GM21723 (cell line): ENCODE data around the gene EXOC4.
"Not testable (repeated sequence)": the region's sequence is repeated elsewhere in the genome, so short reads cannot be mapped to it uniquely, and the experiment has no call there.

Experiments used
- ATAC-seq: cut with Tn5 transposase; IDR thresholded peaks from one replicate; pipeline ENCODE4 v1.9.1; 2021; ENCODE audit warnings: mild to moderate bottlenecking, moderate library complexity; ENCODE audit not compliant: unreplicated experiment

EXOC4 gene

GRCh38 chr7:133252858-133253518 lies at the start of gene EXOC4:
Gene EXOC4 (plus strand): TSS chr7:133253078.
- peak; percentile 97 for ATAC-seq

DNA sequence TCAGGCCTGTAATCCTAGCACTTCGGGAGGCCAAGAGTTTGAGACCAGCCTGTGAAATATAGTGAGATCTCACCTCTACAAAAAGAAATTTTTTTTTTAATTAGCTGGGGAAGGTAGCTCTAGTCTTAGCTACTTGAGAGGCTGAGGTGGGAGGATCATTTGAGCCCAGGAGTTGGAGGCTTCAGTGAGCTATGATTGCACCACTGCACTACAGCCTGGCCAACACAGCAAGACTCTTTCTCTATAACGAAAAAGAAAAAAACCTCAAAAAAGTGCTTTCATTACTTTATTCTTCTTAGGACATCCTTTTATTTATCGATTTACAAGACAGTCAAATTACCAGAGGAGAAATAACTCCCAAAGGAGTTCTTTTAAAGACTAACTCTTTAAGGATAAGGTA lies 49.4 kb upstream of the EXOC4 start:
- no peak for ATAC-seq

DNA sequence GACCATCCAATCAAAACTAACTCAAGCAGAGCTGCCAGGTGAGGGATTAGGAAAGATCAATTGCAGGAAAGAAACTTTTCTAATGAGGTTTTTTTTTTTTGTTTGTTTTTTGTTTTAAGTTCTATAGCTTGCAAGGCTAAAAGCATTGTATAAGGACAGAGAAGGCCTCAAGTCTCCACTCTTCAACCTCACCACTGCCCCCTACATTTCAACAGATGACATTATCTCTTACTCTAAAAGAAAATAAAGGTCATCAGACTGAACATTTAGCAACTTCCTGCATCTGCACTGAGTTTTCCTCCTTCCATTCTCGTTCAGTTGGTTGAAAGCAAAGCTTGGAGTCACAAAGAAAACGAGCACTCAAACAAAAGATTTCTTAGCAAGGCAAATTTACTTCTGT lies 45.2 kb upstream of the EXOC4 start:
- ATAC-seq: no peak

- ATAC-seq: not testable (repeated sequence)
Measured at GRCh38 chr7:133210817-133211216, 42.1 kb upstream of the EXOC4 start.

- ATAC-seq: not testable (repeated sequence)
Measured at GRCh38 chr7:133213772-133214171, 39.1 kb upstream of the EXOC4 start.

DNA sequence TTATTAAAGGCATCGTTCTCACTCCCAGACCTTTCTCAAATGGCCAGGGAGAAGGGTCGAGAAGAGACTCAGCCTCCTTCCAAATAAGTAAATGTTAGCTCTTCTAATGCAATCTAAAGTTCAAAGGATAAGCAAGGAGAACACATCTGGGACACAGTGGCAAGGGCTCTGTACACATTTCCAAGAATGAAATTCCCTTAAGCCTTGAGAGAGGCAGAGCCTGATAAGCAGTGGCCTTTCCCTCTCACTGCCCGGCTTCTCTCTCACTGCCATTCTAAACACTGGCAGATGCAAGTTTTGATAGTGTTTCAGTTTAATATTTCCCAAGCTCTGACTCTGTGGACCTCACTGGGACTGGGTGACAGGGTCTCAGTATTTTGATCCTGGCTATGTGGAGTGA lies 35.1 kb upstream of the EXOC4 start:
- no peak for ATAC-seq

DNA sequence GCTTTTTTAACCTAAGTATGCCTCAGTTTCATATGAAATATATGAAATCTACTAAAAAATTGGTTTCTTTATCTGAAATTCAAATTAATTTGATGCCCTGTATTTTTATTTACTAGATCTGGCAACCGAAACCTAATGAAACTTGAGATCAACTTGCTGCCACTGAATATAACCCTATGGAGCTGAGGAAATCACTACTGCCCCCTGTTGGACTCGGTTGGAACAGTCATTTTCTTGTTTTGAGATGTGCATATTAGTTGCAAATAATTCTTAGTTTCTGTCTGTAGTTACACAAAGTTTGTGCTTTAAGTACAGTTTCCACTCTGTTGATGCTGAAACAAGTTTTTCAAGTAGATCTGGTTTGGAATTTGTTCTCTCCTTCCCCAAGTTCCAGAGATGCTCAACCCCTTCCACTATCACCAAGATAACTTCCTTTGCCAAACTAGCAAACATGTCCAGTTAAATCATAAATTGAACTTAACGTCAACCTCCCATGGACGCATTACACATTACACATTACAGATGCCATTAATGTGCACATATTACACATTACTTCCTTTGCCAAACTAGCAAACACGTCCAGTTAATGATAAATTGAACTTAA lies 22.2 kb upstream of the EXOC4 start:
- no peak for ATAC-seq

DNA sequence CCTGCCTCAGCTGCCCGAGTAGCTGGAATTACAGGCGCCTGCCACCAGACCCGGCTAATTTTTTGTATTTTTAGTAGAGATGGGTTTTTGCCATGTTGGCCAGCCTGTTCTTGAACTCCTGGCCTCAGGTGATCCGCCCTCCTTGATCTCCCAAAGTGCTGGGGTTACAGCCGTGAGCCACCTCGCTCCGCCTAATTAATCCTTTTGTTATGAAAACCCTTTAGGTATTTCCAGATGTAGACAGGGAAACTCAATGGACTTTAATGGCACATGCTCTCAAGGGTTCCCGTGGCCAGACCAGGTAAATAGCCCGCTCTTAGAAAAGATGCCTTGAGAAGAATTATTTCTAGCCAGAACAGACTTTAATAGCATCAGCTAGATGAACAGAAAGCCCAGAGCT lies 19.7 kb upstream of the EXOC4 start:
- ATAC-seq: no peak

DNA sequence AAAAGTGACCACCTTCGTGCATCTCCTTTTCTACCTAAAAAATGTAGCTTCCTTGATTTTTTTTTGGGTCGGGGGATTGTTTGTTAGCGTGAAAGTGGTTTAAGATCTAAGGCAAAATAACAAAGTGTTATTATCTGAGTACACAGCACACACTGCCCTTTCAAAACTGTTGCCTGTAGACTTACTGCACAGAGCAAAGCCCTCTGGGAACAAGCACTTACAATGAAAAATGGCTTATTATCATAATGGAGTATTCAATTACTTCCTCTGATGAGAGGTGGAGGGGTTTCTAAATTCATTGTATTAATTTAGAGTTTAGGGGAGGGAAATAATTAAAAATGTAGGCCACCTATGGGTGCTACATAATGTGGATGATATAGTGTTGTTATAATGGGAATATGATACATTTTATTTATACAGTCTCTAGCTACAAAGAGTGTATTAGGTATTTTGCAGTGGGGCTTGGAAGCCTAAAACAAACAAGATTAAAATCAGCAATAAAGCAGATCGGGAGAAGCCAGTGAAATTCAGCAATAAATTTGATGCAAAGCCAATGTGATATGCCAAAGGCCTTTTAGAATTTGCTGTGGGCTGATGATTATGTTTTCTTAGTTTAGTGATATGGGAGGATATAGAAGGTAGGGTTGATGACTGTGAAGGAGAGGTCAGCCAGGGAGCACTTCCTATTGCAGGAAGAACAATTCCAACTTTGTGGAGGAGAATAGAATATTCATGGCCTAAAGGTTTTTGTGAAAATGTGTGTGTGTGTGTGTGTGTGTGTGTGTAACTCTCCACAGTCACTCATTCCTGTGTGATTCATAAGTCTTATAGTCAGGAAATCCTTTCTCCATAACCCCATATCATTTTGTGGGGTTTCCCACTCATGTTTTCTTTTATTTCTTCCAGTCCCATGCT lies 17.7 kb upstream of the EXOC4 start:
- ATAC-seq: no peak

DNA sequence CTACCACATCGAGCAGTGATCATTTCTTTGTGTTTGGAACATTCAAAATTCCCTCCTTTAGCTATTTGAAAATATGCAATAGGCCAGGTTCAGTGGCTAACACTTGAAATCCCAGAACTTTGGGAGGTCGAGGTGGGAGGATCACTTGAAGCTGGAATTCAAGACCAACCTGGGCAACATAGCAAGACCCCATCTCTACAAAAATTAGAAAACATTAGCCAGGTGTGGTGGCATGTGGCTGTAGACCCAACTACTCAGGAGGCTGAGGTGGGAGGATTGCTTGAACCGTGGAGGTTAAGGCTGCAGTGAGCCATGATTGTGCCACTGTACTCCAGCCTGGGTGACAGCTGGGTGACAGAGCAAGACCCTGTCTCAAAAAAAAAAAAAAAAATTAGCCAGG lies 15.3 kb upstream of the EXOC4 start:
- ATAC-seq: no peak

- ATAC-seq: no peak
Measured at GRCh38 chr7:133240302-133240701, 12.6 kb upstream of the EXOC4 start.

DNA sequence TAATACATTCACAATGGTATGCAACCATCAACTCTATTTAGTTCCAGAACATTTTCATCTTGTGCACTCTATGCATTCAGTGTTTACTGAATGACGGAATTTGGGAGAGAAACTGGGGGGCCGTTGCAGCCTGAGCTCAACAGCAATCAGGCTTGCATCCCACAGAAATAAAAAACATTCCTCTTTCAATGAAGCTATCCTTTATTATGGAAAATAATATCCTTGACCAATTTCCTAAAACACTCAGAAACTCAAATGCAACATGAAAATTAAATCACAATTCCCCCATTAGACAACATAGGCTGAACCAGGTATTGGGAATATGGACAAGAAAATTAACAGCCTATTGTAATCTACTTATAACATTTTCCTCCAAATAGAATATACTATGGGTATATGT lies 6.3 kb upstream of the EXOC4 start:
- no peak for ATAC-seq

DNA sequence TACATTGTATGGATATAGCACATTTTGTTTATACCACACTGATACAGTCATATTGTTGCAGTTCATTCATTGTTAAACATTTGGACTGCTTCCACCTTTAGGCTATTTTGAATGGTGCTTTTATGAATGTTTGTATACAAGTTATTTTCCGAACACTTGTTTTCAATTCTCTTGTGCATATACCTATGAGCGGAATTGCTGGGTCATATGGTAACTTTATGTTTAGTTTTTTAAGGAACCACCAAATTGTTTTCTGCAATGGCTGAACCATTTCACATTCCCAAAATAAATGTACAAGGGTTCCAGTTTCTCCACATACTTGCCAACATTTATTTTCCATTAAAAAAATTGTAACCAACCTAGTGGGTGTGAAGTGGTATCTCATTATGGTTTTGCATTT lies 4.0 kb upstream of the EXOC4 start:
- no peak for ATAC-seq

DNA sequence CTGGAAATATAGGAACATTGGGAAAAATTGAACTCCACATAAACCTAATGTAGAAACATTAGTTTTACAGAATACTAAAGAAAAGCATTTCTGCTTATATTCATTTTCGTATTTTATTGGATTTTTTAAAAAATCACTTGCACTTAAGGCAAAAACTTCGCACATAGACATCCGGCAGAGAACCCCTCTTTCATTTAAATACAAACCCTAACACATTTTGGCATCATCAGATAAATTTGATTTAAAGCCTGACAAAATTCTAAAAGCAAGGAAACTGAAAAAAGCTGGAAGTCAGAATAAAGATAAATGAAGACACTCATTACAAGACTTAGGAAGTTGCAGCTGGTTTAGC lies 396 bp upstream of the EXOC4 start:
- no peak for ATAC-seq

DNA sequence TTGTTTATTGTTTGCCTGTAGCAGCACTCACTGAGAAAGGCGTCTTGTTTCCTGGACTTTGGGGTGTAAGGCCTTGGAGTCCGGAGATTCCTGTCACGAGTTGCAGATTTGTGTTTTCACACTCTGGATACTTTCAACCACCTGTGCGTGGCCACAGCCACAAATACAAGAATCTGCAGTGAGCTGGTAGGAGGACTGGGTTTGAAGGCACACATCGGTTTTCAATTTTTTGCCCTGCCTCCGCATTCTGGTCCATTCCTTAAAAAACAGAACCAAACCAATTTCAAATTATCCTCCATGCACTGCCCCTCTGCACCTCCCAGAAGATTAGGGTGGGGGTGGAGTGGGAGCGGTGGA lies 619 bp downstream of the EXOC4 start:
- ATAC-seq: peak; percentile 14

- no peak for ATAC-seq
Measured at GRCh38 chr7:133255486-133255885, 2.6 kb downstream of the EXOC4 start.

DNA sequence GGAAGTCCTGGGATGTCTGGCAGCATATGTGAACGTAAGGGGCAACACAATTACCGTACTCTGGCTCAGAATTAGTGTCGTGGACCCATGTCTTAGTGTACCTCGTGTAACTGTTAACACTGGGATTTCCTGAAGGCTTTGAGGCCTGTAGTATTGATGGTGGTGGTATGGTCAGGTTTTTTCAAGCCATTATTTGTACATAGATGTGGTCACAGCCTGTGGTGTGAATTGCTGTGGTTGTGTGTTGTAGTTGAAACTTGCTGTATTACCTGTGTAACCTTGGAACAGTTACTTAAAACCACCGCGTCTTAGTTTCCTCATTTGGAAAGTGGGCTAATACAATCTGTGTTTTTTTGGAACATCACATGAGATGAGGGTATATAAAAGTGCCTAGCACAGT lies 5.3 kb downstream of the EXOC4 start:
- no peak for ATAC-seq

GRCh38 chr7:133265821-133266220 lies 12.9 kb downstream of the EXOC4 start:
- ATAC-seq: no peak

DNA sequence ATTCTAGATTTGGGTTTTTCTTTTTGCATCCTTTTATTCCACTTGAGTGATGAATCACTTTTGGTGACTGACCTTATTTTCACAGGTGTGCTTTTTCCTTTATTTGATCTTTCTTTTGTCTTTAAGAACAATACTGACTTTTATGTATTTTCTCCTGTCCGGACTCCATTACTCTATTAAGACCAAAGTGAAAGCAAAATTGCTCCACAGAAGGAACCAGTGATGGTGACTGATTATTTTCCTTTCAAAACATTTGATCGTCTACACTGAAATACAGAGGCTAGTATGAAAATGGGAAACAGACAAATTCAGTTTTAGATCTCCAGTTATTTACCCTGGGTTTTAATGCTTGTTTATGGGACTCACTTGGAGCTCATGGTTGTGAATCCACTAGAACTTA lies 15.5 kb downstream of the EXOC4 start:
- no peak for ATAC-seq

DNA sequence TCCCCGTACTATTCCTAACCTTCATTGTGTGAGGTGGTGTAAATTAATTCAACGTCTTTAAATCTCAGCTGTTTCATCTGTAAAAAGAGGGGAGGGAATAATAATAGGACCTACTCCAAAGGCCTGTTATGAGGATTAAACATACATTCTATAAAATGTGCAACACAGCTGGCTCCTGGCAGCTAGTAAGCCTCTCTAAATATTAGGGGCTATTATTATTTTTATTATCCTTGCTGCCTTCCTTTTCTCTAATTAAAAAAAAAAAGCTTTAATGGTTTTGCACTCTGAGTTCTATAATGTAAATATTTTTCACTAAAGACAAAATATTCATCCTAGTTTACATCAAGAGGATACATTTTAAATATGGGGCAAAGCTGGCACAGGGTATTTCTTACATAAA lies 19.5 kb downstream of the EXOC4 start:
- no peak for ATAC-seq

DNA sequence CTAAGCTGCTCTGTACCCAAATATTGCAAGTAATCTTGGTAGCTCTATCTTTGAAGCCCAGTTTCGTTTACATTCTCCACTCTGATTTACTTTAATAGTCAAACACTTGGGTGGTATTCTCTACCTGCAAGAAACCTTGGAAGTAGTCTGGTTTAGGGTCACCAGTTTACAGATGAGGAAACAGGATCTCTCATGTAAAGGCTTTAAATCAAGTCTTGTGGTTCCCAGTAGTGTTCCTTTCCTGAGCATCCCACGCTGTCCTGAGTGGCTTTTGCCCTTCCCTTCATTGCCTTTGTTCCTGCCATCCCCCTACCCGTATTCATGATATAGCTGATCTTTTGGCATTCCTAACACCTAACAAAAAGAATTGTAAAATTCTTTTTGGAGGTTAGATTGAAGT lies 20.3 kb downstream of the EXOC4 start:
- no peak for ATAC-seq

GRCh38 chr7:133274265-133274664 lies 21.4 kb downstream of the EXOC4 start:
- no peak for ATAC-seq
